ENCODE measurements around the gene RIN3. TPM values are rescaled to one million over a fixed set of nuclear protein-coding genes. Genes with fewer than 3 reads are reported as not detected.

The RIN3 gene
- total RNA-seq, 1 donor from 2014 or later: 6.9 TPM

- DNase-seq (ENCODE audit: low spot score, unreplicated experiment): no peak
- Mint-ChIP-seq H3K27me3 (no peaks in the 10 kb centered on the region), H3K4me3 (ENCODE audit: low read depth) (no peak overlapping the region), H3K36me3 (ENCODE audit: insufficient read depth) (peaks cover 22% of the 10 kb centered on the region), H3K27ac (no peak overlapping the region), H3K9me3 (ENCODE audit: low read depth) (no peaks in the 10 kb centered on the region), H3K4me1 (ENCODE audit: low read depth) (peaks cover 9% of the 10 kb centered on the region)
- TF ChIP-seq, protein P1, sequence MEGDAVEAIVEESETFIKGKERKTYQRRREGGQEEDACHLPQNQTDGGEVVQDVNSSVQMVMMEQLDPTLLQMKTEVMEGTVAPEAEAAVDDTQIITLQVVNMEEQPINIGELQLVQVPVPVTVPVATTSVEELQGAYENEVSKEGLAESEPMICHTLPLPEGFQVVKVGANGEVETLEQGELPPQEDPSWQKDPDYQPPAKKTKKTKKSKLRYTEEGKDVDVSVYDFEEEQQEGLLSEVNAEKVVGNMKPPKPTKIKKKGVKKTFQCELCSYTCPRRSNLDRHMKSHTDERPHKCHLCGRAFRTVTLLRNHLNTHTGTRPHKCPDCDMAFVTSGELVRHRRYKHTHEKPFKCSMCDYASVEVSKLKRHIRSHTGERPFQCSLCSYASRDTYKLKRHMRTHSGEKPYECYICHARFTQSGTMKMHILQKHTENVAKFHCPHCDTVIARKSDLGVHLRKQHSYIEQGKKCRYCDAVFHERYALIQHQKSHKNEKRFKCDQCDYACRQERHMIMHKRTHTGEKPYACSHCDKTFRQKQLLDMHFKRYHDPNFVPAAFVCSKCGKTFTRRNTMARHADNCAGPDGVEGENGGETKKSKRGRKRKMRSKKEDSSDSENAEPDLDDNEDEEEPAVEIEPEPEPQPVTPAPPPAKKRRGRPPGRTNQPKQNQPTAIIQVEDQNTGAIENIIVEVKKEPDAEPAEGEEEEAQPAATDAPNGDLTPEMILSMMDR (IDR thresholded peaks at IDR 0.05; ENCODE audit: unreplicated experiment): no peak
These were observed 191.2 kb downstream of the RIN3 start for GRCh38 chr14:92704821-92705220.

- H3K4me1 Mint-ChIP-seq (ENCODE audit: low read depth): peaks cover 9% of the 10 kb centered on the region
- no peak overlapping the region for H3K27ac Mint-ChIP-seq
- TF ChIP-seq, protein P1 (IDR thresholded peaks at IDR 0.05; ENCODE audit: unreplicated experiment): no peak
- no peak overlapping the region for H3K4me3 Mint-ChIP-seq (ENCODE audit: low read depth)
- H3K36me3 Mint-ChIP-seq (ENCODE audit: insufficient read depth): peaks cover 27% of the 10 kb centered on the region
- no peaks in the 10 kb centered on the region for H3K27me3 Mint-ChIP-seq
- no peaks in the 10 kb centered on the region for H3K9me3 Mint-ChIP-seq (ENCODE audit: low read depth)
- DNase-seq (ENCODE audit: low spot score, unreplicated experiment): no peak
These were observed 192.8 kb downstream of the RIN3 start for GRCh38 chr14:92706386-92706785.

DNA sequence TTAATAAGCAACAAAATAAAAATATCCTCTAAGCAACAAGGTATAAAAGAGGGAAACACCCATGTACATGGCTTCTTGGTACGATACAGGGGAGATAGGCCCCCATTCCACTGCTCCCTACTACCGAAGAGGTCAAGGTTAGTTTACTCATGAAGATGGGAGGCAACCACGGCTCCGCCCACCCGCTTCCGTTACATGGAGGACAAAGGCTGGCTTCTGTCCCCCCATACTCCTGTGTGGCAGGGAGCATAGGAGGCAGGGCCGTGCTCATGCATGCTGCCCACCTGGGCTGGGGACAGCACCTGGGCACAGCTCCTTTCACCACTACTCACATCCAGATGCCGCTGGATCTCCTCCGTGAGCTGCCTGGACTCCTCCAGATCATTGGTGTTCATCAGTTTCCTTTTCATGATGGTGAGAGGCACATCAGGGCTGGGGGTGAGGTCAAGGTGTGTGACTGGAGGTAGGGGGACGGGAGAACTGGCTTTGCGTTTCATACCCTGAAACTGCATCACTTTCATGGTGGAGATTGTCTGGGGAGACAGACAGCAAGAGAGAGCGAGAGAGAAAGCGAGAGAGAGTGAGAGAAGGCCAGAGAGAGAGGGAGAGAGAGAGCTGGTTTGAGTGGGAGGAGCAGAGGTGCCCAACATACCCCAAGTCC, 195.9 kb downstream of the RIN3 start:
- Mint-ChIP-seq H3K9me3 (ENCODE audit: low read depth) (no peaks in the 10 kb centered on the region), H3K36me3 (ENCODE audit: insufficient read depth) (peaks cover 23% of the 10 kb centered on the region), H3K4me1 (ENCODE audit: low read depth) (peaks cover 9% of the 10 kb centered on the region), H3K27me3 (no peaks in the 10 kb centered on the region), H3K27ac (peak overlapping the region; percentile 26), H3K4me3 (ENCODE audit: low read depth) (no peak overlapping the region)
- DNase-seq (ENCODE audit: low spot score, unreplicated experiment): no peak
- TF ChIP-seq, protein P1 (IDR thresholded peaks at IDR 0.05; ENCODE audit: unreplicated experiment): no peak

DNA sequence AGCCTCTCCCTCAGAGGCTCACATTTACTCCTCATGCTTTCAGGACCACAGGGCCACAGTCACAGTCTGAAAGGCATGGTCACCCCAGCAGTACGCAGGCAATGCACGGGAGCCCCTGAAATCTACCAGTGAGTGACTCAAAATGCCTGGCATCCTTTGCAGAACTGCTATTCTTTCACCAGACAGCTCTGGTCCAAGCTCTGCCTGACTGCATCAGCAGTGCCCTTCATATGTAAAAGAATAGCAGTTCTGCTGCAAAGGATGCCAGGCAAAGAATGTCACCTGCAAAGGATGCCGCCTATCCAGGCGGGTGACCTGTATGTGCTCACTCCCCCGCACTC, 196.4 kb downstream of the RIN3 start:
- Mint-ChIP-seq H3K36me3 (ENCODE audit: insufficient read depth) (peaks cover 22% of the 10 kb centered on the region), H3K4me1 (ENCODE audit: low read depth) (peaks cover 9% of the 10 kb centered on the region), H3K27ac (no peak overlapping the region), H3K27me3 (no peaks in the 10 kb centered on the region), H3K9me3 (ENCODE audit: low read depth) (no peaks in the 10 kb centered on the region), H3K4me3 (ENCODE audit: low read depth) (no peak overlapping the region)
- TF ChIP-seq, protein P1 (IDR thresholded peaks at IDR 0.05; ENCODE audit: unreplicated experiment): no peak
- no peak for DNase-seq (ENCODE audit: low spot score, unreplicated experiment)

- peaks cover 14% of the 10 kb centered on the region for H3K36me3 Mint-ChIP-seq (ENCODE audit: insufficient read depth)
- H3K4me1 Mint-ChIP-seq (ENCODE audit: low read depth): peaks cover 9% of the 10 kb centered on the region
- H3K9me3 Mint-ChIP-seq (ENCODE audit: low read depth): no peaks in the 10 kb centered on the region
- TF ChIP-seq, protein P1 (IDR thresholded peaks at IDR 0.05; ENCODE audit: unreplicated experiment): no peak
- H3K4me3 Mint-ChIP-seq (ENCODE audit: low read depth): no peak overlapping the region
- H3K27ac Mint-ChIP-seq: no peak overlapping the region
- no peaks in the 10 kb centered on the region for H3K27me3 Mint-ChIP-seq
- no peak for DNase-seq (ENCODE audit: low spot score, unreplicated experiment)
These were observed 198.5 kb downstream of the RIN3 start for GRCh38 chr14:92711976-92712653.

Data from progenitor cell of endocrine pancreas (in vitro differentiated cells).